Right forelimb (tissue), 1 donor: ENCODE results near the gene SAT1.

Experiments used
- DNase-seq: peaks from one replicate; pipeline ENCODE4 v3.0.0-alpha.2; 2018

The SAT1 gene

DNA sequence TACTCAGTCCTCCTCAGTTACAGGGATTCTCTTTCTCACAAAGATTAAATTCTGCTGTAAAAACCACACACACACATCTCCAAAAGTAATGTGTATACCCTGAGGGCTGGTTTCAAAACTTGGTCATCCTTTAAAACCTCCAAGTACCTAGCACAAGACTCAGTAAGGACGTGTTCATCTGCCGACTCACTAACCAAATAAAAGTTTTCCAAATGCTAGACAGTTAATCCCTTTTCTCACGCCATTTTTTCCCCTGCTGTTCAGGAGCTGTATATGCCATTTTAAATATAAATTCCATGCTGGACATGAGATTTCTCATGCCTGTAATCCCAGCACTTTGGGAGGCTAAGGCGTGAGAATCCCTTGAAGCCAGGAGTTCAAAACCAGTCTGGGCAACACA is 3.9 kb upstream of the SAT1 start:
- DNase-seq, result no peak

DNA sequence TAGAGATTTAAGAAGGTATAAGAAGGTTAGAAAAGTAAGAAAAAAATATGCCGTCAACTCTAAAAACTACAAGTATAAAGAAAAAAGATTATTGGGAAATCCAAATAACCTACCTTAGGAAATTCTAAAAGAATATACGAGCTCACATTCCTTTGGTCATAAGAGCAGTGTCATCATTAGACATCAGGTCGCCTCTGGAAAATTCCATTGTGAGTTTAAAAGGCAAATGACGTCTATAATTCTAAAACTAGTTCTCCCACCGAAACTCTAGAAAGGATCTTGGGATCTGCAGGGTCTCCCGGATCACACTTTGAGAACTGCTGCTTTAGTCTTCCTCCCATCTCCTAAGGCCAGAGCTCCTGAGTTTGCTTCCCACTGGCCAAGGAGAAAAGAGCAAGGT is 518 bp upstream of the SAT1 start:
- no peak for DNase-seq

DNA sequence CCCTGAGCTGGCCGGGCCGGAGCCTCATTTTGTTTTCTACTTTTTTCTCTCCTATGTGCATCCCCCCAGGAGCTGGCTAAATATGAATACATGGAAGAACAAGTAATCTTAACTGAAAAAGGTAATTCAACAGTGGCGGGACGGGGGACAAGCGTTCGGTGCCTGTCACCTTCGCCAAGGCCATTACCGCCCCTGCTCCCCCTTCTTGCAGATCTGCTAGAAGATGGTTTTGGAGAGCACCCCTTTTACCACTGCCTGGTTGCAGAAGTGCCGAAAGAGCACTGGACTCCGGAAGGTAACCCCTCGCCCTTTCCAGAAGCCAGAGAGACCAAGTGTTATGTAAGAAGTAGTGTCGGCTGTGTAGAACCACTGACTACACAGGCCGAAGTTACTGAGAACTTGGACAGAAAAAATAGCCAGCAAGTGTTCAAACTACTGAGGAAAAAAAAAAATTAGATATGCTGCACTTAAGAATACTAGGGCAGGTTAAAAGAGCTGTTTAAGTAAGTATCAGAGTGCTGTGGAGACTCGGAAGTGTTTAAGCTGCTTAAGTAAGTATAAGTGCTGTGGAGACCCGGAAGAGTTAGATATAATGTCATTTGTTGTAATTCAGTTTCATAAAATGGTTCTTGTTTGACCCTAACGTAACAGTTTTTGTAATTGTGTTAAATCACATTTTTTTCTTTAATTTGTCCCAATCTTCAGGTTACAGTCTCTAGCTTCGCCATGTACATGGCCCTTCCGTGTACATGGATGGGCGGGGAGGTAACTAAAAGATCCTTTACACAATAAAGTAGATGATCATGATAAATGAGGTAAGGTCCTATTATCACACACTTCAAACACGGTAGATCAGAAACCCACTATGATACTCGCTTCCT is 856 bp downstream of the SAT1 start:
- DNase-seq, result no peak

DNA sequence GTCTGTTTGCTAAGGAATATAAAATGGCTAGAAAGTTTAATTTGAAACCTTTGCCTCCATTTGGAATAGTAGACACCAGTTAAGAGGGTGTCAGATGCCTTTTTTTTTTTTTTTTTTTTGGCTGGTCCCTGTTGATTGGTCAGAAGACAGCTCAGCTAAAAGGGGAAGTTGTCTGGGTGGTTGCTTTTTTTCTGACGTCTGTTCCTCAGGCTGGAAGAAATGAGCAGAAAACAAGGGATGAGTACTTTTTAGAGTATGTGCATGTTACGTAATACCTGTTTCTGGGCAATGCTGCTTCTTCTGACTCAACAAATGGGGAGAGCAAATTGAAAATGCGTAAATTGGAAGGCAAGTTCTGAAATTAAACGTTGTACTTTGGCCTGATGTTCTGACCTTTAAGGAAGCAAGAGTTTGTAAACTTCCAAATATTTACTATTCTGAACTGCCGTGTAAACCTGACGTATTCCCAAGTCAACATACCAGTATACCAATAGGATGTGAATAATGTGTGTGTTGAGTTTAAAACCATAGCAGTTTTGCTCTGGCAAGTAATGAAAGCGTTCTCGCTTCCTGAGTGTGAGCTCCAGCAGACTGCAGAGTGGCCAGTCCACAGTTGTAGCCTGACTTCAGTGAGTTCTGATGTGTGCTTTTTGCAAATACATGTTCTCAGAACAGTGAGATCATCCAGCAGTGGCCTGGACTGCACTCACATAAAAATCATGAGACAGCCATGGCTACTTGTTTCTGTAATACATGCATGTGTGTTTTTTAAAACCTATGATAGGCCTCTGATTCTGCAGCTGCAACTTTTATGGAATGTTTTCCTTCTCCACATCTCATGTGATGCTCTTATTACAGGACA is 1.7 kb downstream of the SAT1 start:
- DNase-seq, result no peak

DNA sequence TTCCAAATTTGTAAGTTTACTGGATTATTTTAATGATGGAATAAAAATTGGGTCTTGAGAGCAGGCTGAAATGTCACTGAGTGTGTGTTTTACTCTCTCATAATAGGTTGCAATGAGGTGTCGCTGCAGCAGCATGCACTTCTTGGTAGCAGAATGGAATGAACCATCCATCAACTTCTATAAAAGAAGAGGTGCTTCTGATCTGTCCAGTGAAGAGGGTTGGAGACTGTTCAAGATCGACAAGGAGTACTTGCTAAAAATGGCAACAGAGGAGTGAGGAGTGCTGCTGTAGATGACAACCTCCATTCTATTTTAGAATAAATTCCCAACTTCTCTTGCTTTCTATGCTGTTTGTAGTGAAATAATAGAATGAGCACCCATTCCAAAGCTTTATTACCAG is 2.6 kb downstream of the SAT1 start:
- no peak for DNase-seq

DNA sequence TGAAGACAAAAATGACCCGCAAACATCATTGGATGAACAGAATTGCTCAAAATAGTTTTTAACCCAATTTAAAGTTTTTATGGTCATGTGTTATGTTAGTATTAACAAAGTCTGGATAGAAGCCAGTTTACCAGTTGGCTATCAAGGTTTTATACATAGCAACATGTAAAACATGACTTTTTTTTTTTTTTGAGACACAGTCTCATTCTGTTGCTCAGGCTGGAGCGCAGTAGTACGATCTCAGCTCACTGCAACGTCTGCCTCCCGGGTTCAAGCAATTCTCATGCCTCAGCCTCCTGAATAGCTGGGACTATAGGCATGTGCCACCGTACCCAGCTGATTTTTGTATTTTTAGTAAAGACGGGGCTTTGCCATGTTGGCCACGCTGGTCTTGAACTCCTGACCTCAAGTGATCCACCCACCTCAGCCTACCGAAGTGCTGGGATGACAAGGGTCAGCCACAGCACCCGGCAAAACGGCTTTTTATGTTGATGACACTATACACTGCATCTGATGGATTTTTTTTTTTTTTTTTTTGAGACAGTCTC is 3.4 kb downstream of the SAT1 start:
- no peak for DNase-seq

DNA sequence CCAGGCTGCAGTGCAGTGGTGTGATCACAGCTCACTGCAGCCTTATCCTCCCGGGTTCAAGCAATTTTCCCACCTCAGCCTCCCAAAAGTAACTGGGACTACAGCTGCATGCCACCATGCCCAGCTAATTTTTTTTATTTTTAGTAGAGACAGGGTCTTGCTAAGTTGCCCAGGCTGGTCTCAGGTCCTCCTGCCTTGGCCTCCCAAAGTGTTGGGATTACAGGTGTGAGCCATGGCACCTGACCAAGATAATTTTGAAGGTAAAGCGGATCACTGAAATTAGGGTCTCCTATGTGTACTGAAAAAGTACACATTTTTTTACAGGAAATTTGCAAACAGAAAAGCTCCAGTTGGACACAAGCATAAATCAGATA is 4.8 kb downstream of the SAT1 start:
- no peak for DNase-seq

DNA sequence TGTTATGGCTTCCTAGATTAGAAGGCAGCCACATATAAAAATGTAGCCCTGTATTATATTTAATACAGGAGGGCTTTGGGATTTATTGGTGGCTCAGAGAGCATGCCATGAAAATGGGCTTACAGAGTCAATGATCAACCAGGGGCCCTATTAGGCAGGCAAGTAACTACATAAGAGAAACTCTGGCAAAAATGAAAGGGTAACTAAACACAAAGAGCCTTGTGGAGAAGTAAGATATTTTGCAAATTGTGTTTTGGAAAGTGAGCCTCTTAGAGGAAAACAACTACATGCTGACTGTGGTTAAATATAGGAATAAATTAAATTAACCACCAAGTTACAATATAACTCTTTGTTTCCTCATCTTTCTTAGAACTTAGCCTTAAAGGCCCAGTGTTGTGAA is 5.5 kb downstream of the SAT1 start:
- no peak for DNase-seq

DNA sequence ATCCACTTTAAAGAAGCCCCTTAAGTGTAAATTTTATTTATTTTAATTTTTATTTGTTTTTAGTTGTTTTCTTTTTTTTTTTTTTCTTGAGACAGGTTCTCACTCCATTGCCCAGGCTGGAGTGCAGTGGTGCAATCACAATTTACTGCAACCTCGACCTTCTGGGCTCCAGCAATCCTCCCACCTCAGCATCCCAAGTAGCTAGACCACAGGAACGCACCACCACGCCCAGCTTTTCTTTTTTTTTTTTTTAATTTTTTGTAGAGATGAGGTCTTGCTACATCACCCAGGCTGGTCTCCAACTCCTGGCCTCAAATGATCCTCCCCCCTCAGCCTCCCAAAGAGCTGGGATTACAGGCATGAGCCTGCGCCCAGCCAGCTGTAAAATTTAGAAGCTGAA is 6.0 kb downstream of the SAT1 start:
- DNase-seq, result no peak

DNA sequence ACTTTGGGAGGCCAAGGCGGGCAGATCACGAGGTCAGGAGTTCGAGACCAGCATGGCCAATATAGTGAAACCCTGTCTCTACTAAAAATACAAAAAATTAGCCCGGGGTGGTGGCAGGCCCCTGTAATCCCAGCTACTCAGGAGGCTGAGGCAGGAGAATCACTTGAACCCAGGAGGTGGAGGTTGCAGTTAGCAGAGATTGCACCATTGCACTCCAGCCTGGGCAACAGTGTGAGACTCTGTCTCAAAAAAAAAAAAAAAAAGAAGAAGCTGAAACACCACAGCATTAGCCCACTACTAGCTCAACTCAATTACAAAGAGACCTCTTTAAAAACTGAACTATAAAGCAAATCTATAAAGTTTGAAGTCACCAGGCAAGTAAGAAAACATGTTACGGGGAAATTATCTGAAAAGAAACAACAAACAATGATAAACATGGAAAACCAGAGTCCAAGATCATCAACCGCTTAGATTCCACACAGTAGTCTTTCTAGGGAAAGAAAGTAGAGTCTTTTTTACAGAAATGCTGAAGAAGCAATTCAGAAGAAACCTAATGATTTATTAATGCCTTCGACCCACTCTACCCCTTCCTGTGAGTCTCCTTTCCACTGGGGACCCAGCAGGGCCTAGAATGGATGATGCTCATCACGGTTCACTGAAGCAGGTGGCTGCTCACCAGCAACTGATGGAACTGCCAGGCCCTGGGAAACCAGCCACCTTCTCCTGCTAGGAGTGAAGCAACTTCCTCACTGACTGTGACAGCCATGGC is 6.6 kb downstream of the SAT1 start:
- DNase-seq, result no peak

DNA sequence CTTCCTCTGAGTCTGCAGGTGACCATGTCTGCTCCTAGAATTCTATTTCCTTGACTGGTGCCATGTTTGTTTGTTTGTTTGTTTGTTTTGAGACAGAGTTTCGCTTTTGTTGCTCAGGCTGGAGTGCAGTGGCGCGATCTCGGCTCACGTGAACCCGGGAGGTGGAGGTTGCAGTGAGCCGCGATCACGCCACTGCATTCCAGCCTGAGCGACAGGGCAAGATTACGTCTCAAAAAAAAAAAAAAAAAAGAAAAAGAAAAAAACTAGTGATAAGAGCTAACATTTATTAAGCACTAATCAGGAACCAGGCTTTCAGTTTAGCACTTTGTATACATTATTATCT is 7.2 kb downstream of the SAT1 start:
- DNase-seq, result no peak

DNA sequence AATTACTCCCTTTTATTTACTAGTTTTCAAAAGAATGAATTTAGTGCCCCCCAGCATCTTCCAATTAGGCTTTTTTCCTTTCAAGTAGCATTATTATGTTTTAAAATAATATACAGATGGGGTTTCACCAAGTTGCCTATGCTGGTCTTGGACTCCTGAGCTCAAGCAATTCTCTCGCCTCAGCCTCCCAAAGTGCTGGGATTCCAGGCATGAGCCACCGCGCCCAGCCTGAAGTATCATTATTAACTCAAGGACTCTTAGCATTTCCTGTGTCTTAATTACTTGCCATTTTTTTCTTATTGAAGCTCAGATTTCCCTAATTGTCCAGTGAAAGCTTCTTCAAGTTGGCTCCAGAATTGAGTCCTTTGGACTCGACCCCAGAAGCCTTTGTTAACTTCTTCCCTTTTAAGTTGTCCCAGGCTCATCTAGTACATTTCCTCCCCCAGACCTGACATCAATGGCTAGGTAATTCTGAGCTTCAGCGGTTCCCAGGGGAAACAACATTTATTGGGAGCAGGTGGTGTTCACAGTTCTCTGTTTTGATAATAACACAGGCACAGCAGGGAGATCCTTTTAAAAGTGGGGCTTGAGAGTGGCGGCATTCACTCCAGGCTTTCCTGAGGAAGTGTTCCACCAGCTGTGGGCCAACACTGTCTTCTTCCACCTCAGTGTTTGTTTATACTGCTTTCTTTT is 10.0 kb downstream of the SAT1 start:
- no peak for DNase-seq

DNA sequence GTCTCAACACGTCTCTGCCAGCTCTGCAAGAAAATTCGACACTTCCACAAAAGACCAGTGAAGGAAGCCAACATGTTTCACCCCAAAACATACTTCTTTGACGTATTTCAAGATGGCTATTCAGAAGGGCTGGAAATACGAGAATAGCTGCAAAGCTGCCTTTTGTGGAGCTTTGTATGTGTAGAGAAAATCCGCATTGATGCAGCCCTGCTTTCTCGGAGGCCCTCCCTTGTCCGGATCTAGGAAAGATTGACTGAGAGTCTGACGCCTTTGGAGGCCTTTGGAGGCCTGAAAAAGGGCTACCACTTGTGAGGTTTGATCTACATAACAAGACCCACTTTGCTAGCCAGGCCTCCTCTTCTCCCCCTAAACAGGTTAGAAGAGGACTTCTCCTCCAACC is 12.2 kb downstream of the SAT1 start:
- DNase-seq, result no peak

DNA sequence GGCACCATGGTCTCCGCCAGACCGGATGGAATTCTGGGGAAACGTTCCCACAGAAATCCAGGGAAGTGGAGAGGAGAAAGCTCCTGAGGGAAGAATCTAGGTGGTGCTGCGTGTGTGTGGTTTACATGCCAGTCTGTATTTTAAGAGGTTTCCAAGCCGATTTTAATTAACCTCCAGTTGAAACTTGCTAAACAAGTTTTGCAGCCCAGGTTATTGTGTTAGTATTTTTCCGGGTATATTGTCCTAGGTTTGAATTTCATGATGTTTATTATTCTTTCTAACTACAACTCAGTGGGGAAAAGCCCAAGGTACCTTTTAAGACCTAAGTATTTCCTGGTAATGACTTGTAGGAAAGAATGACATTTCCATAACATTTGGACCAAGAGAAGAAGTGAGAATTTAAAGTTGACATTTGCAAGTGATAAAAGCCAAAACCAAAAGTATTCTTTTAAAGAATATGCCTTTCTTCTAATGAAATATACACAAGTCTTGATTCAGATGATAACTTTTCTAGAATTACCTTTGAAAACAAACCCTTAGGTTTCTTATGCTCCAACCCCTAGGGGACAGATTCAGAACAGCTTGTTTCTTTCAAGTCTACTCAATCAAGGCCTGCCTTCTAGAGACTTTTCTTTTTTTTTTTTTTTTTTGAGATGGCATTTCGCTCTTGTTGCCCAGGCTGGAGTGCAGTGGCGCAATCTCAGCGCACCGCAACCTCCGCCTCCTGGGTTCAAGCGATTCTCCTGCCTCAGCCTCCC is 14.6 kb downstream of the SAT1 start:
- DNase-seq, result no peak

DNA sequence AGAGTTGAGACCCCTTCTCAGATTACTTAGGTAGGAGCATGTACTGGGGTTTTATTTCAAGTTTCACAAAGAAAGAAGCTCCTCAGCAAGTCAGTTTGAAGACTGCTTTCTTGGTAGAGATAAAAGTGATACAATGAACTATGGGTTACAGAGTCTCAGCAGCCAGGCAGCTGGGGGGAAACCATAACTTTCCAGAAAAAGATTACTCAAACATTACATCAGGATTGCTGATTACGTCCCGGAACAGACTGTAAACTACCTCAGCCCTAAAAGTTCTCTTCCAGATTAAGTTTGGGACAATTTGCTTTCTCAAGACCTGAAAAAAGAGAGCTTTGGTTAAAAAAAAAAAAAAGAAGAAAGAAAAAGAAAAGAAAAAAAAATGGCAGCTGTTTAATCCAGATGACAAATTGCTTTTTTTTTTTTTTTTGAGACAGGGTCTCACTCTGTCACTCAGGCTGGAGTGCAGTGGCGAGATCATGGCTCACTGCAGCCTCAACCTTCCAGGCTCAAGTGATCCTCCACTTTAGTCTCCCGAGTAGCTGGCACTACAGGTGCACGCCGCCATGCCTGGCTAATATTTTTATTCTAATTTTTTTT is 16.6 kb downstream of the SAT1 start:
- DNase-seq, result no peak

DNA sequence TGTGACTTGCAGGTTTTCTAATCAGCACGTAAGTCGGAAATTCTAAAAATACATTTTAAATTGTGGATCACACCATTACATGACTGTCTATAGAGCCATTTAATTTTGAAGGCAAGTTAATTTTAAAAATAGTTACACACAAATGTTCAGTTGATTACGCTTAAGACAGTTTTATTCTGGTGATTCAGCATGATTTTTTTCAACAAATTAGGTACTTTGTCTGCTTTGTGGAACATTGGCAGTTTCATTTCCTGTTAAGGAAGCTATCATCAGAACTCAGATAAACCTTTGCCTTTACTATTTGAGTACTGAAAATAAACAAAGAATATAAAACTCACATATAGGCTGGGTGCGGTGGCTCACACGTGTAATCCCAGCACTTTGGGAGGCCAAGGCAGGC is 19.5 kb downstream of the SAT1 start:
- DNase-seq, result no peak

DNA sequence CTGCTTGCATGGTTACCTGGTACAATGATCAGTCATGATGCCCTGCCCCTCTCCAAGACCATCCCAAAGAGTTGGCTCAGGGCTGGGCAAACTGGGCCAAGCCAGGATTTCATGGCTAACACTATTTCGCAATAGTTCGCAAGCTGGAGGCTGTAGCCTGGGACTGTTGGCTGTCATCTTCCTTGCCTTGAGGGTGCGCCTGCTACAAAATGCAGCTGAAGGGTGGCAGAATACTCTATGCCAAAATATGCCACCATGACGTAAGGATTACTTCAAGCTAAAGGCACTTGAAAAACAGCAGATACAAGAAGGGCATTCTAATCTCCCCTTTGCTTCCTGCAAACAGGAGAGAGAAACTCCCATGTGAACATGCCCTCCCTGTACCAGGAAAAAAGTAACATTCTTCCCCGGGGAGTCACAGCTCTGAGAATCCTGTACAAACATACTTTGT is 21.0 kb downstream of the SAT1 start:
- no peak for DNase-seq

DNA sequence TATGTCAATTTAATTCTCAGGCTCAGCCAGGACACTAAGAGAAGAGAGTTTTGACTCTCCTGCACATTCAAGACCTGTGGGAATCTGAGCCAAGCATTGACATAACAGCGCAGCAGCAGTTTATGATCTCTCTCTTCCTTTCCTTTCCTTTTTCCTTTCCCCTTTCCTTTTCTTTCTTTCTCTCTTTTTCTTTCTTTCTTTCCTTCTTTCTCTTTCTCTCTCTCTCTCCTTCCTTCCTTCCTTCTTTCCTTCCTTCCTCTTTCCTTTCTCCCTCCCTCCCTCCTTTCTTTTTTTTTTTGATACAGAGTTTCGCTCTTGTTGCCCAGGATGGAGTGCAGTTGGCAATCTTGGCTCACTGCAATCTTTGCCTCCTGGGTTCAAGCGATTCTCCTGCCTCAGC is 21.6 kb downstream of the SAT1 start:
- DNase-seq, result no peak

DNA sequence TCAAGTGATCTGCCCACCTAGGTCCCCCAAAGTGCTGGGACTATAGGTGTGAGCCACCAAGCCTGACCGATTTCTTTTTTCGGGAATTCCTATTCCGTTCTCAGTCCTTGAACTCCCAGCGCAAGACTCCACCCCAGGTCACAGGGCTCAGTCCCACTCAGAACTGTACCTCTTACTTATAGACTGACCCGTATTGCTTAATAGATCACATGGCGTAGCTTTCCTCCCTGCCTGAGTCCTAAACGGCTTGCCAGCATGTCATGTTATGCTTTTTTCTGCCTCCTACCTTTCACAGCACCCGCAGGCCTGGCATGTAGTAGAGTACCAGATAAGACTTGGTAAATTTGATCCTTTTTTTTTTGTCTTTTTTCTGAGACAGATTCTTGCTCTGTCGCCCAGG is 22.4 kb downstream of the SAT1 start:
- no peak for DNase-seq

DNA sequence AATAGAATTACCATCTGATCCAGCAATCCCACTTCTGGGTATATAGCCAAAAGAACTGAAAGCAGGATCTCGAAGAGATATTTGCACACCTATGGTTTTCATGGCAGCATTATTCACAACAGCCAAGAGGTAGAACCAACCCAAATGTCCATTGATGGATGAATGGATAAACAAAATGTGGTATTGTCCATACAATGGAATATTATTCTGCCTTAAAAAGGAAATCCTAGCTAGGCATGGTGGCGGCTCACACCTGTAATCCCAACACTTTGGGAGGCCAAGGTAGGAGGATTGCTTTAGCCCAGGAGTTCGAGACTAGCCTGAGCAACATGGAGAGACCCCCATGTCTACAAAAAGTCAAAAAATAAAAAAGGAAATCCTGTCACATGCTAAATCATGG is 27.3 kb downstream of the SAT1 start:
- no peak for DNase-seq

DNA sequence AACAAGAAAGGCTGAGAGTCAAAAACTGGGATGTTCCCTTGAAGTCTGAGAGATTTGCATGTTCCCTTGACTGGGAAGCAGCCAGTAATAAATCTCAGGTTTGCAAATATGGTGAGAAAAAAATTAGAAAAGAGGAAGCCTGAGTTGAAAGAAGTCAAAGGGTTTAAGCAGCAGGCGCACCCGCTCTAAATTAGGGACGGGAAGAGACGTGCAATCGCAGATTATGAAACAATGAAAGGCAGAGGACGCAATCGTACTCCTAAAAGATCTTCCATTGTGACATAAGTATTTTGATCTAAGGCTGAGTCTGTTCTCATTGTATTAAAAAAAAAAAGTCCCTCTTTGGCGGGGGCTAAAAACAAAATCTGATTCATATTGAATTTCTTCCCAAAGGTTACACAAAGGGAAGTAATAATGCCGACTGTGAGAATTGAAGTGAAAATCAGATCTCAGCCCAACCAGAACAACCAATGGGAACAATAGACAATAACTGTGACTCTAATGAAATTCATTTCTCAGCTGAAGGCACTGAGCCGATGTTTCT is 28.2 kb downstream of the SAT1 start:
- DNase-seq, result no peak
